GM18858 (cell line): ENCODE results near the gene PCDHA12.
"Not testable (repeated sequence)": the region's sequence is repeated elsewhere in the genome, so short reads cannot be mapped to it uniquely, and the experiment has no call there.

Source experiments
- ATAC-seq: cut with Tn5 transposase; IDR thresholded peaks from one replicate; pipeline ENCODE4 v1.9.1; 2021; ENCODE audit not compliant: unreplicated experiment

Gene PCDHA12

GRCh38 chr5:140875085-140876065 lies at the start of gene PCDHA12:
Gene PCDHA12, plus strand, starts transcription at chr5:140875308. Its CDS starts 165 bp downstream, at chr5:140875473.
- ATAC-seq, result no peak

- ATAC-seq, result no peak
Observed at GRCh38 chr5:140827704-140828361, 47.3 kb upstream of the PCDHA12 start, which contains the start of gene PCDHA6. Gene PCDHA6, plus strand, starts transcription at chr5:140827960. Its CDS starts 132 bp downstream, at chr5:140828092.

GRCh38 chr5:140828362-140828737 lies 46.8 kb upstream of the PCDHA12 start:
- no peak for ATAC-seq

- not testable (repeated sequence) for ATAC-seq
Observed at GRCh38 chr5:140829511-140830501, 45.3 kb upstream of the PCDHA12 start.

GRCh38 chr5:140833993-140834392 lies 41.1 kb upstream of the PCDHA12 start, which contains the start of gene PCDHA7:
Gene PCDHA7, plus strand, starts transcription at chr5:140834269. Its CDS starts 115 bp downstream, at chr5:140834384.
- ATAC-seq, result no peak

- ATAC-seq, result not testable (repeated sequence)
Observed at GRCh38 chr5:140834439-140835008, 40.6 kb upstream of the PCDHA12 start.

- no peak for ATAC-seq
Observed at GRCh38 chr5:140835622-140836510, 39.2 kb upstream of the PCDHA12 start.

GRCh38 chr5:140840978-140841962 lies 33.8 kb upstream of the PCDHA12 start, which contains the start of gene PCDHA8:
Gene PCDHA8, plus strand, starts transcription at chr5:140841187. Its CDS starts 135 bp downstream, at chr5:140841322.
- no peak for ATAC-seq

- ATAC-seq, result no peak
Observed at GRCh38 chr5:140842798-140843733, 32.0 kb upstream of the PCDHA12 start.

- ATAC-seq, result not testable (repeated sequence)
Observed at GRCh38 chr5:140848139-140849102, 26.7 kb upstream of the PCDHA12 start, which contains the start of gene PCDHA9. Gene PCDHA9, plus strand, starts transcription at chr5:140848382. Its CDS starts 114 bp downstream, at chr5:140848496.

- ATAC-seq, result not testable (repeated sequence)
Observed at GRCh38 chr5:140849831-140850634, 25.1 kb upstream of the PCDHA12 start.

- no peak for ATAC-seq
Observed at GRCh38 chr5:140855772-140856674, 19.1 kb upstream of the PCDHA12 start, which contains the start of gene PCDHA10. Gene PCDHA10, plus strand, starts transcription at chr5:140855897. Its CDS starts 152 bp downstream, at chr5:140856049.

GRCh38 chr5:140857177-140857986 lies 17.7 kb upstream of the PCDHA12 start:
- no peak for ATAC-seq
